Fibroblast of villous mesenchyme (primary cell): ENCODE results near the gene FAM163B. TPM values are rescaled to one million over a fixed set of nuclear protein-coding genes. Genes with fewer than 3 reads are reported as not detected.

ENCODE experiments used
- DNase-seq: peaks from one replicate; pipeline ENCODE4 v3.0.0-alpha.2; 2010; ENCODE audit warnings: low read depth
- H3K4me3 ChIP-seq: 2 replicates; pipeline ENCODE4 v1.5.1; 2011; ENCODE audit warnings: low read depth, mild to moderate bottlenecking, low read length
- CTCF ChIP-seq: IDR thresholded peaks from 2 replicates; pipeline ENCODE4 v1.5.1; 2012; ENCODE audit warnings: low read depth, mild to moderate bottlenecking, low read length; ENCODE audit not compliant: insufficient read depth
- total RNA-seq: library from RNA; depleted of rRNA; stranded (reverse); fragments of >200 nt; gene quantifications from 2 replicates; pipeline ENCODE4 v1.2.3, GENCODE V29; 2012

Gene FAM163B
- total RNA-seq, 1 donor = not detected

GRCh38 chr9:133589454-133590227 is 19.5 kb downstream of the FAM163B start:
- H3K4me3 ChIP-seq = no peak overlapping the region
- no peak for DNase-seq
- peak; percentile 55 for TF ChIP-seq CTCF

- TF ChIP-seq CTCF = no peak
- no peak for DNase-seq
- no peak overlapping the region for H3K4me3 ChIP-seq
Measured at GRCh38 chr9:133587466-133587865, 21.7 kb downstream of the FAM163B start.

- no peak overlapping the region for H3K4me3 ChIP-seq
- no peak for TF ChIP-seq CTCF
- no peak for DNase-seq
Measured at GRCh38 chr9:133587051-133587450, 22.1 kb downstream of the FAM163B start.

DNA sequence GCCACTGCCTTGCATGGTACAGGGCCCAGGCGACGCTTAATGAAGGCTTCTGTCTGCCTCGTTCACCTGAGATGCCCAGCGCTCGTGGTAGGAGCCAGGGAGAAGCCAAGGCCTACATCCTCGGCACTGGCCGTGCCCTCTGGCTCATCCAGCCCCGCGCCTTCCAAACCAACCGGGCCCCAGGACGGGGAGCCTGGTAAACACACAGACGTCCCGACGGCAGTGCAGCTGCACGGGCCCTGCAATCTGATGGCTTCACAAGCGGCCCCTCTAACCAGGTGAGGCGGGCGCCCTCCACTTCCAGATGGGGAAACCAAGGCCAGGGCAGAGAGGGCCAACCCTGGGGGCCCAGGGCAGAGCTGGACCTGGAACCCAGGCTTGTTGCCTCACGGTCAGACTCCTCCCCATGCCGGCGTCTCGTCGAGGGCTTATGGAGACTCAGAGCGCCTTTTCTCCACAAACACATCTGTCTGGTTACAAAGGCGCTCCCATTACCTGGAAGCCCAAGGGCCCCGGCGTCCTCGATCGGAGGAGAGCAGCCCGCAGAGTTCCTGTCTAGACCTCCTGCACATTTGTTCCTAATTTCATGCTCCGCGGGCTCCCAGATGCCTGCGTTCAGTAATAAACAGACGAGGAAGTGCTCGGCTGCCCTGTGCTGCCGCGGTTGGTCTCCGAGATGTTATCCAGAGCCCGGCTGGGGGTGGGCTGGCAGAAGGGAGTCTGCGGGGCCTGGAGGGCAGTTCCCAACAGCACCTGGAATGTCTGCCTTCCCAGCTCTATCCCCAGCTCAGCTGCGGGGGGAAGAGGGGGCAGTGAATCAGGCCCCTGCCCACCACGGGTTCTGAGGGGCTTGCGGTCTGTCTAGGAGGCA is 23.5 kb downstream of the FAM163B start:
- peak; percentile 69 for DNase-seq
- no peak for TF ChIP-seq CTCF
- no peak overlapping the region for H3K4me3 ChIP-seq

- no peak for DNase-seq
- H3K4me3 ChIP-seq = no peak overlapping the region
- no peak for TF ChIP-seq CTCF
Measured at GRCh38 chr9:133584559-133585476, 24.4 kb downstream of the FAM163B start.

GRCh38 chr9:133584167-133584558 is 25.0 kb downstream of the FAM163B start:
- TF ChIP-seq CTCF = no peak
- peak; percentile 88 for DNase-seq
- H3K4me3 ChIP-seq = no peak overlapping the region
